MCF 10A (cell line): ENCODE measurements around the gene AMACR. TPM values are rescaled to one million over a fixed set of nuclear protein-coding genes. Genes with fewer than 3 reads are reported as not detected.
"Not testable (repeated sequence)": the region's sequence is repeated elsewhere in the genome, so short reads cannot be mapped to it uniquely, and the experiment has no call there.

ENCODE experiments used
- BruUV-seq: library from RNA; stranded (reverse); fragments of 400-500 nt; replicated peaks from 2 replicates; lab custom pipeline; 2021; lab: Mats Ljungman, UMichigan
- CTCF ChIA-PET: fragments of 300-600 bp; sonication (Branson Sonifier 250); formaldehyde crosslinking; extraction: SDS; loops from one replicate; lab custom pipeline; 2021; ENCODE audit warnings: antibody characterized with exemption, inconsistent platforms; lab: Yijun Ruan, JAX
- POLR2A ChIA-PET: fragments of 300-600, 350-650 bp; sonication (Branson Sonifier 250); formaldehyde crosslinking; extraction: SDS; loops from one replicate; lab custom pipeline; 2020; ENCODE audit warnings: antibody characterized with exemption, inconsistent platforms; lab: Yijun Ruan, JAX
- DNase-seq: peaks from one replicate; pipeline ENCODE4 v3.0.0-alpha.2; 2018; ENCODE audit not compliant: unreplicated experiment
- H3K27ac Mint-ChIP-seq: one replicate; pipeline ENCODE4 v1.8.0; 2022; ENCODE audit warnings: mild to moderate bottlenecking, low read depth, mixed read lengths; ENCODE audit not compliant: unreplicated experiment
- H3K27me3 Mint-ChIP-seq: one replicate; pipeline ENCODE4 v1.8.0; 2022; ENCODE audit warnings: mixed read lengths; ENCODE audit not compliant: insufficient read depth, unreplicated experiment
- H3K36me3 Mint-ChIP-seq: one replicate; pipeline ENCODE4 v1.8.0; 2022; ENCODE audit warnings: mild to moderate bottlenecking, moderate library complexity, mixed read lengths; ENCODE audit not compliant: insufficient read depth, unreplicated experiment
- H3K4me1 Mint-ChIP-seq: one replicate; pipeline ENCODE4 v1.8.0; 2022; ENCODE audit warnings: mixed read lengths; ENCODE audit not compliant: insufficient read depth, unreplicated experiment
- H3K4me3 Mint-ChIP-seq: one replicate; pipeline ENCODE4 v1.8.0; 2022; ENCODE audit warnings: mild to moderate bottlenecking, moderate library complexity, mixed read lengths; ENCODE audit not compliant: unreplicated experiment
- H3K9me3 Mint-ChIP-seq: one replicate; pipeline ENCODE4 v1.8.0; 2022; ENCODE audit warnings: mixed read lengths; ENCODE audit not compliant: unreplicated experiment
- intact Hi-C: fragments of 100-400 bp; cut with micrococcal nuclease; formaldehyde crosslinking; loops from 2 replicates; pipeline ENCODE4 v1.14.1; 2022
- total RNA-seq: library from RNA; stranded (reverse); gene quantifications from 2 replicates; pipeline ENCODE4 v1.2.3, GENCODE V29; 2022
- TF ChIP-seq, protein P1 (sequence below): fragments of 200-600 bp; IDR thresholded peaks from one replicate; pipeline ENCODE4 v1.8.0; 2022; ENCODE audit warnings: antibody characterized with exemption, mild to moderate bottlenecking; ENCODE audit not compliant: unreplicated experiment

The AMACR gene
- total RNA-seq, 1 experiment from 2014 or later = 7.9 TPM

DNA sequence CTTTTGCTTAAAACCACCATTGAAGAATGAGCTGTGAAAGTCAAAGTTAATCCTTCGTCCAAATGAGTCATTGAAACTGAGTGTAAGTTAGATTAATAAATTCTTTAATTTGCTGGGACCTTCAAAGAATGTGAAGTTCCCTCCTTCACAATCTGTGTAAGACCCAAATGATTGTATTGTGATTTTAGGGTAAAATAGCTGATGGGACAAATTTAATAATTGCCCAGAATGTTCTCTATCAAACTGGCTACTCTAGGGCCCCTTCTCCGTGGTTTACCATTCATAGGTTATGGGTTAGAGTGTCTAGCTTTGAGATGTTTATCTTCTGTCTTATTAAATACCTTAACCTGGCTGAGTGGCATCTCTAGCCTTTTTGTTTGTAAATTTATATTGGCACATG lies 23.3 kb upstream of the AMACR start:
- ChIA-PET CTCF (interaction anchor here (0.6 kb wide), 1 partner anchor 14 kb away, joined by 3 read pairs; no protein-coding TSS in a partner anchor), POLR2A (interaction anchor here (0.8 kb wide), 1 partner anchor 22 kb away, joined by 3 read pairs; no protein-coding TSS in a partner anchor)
- Mint-ChIP-seq H3K36me3 (peaks cover under 1% of the 10 kb centered on the region), H3K9me3 (no peaks in the 10 kb centered on the region), H3K4me1 (no peaks in the 10 kb centered on the region), H3K4me3 (no peak overlapping the region), H3K27me3 (no peaks in the 10 kb centered on the region), H3K27ac (no peak overlapping the region)
- TF ChIP-seq, protein P1, sequence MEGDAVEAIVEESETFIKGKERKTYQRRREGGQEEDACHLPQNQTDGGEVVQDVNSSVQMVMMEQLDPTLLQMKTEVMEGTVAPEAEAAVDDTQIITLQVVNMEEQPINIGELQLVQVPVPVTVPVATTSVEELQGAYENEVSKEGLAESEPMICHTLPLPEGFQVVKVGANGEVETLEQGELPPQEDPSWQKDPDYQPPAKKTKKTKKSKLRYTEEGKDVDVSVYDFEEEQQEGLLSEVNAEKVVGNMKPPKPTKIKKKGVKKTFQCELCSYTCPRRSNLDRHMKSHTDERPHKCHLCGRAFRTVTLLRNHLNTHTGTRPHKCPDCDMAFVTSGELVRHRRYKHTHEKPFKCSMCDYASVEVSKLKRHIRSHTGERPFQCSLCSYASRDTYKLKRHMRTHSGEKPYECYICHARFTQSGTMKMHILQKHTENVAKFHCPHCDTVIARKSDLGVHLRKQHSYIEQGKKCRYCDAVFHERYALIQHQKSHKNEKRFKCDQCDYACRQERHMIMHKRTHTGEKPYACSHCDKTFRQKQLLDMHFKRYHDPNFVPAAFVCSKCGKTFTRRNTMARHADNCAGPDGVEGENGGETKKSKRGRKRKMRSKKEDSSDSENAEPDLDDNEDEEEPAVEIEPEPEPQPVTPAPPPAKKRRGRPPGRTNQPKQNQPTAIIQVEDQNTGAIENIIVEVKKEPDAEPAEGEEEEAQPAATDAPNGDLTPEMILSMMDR = no peak
- intact Hi-C loops = no loop called here
- DNase-seq = no peak
- no TSS peak for BruUV-seq

DNA sequence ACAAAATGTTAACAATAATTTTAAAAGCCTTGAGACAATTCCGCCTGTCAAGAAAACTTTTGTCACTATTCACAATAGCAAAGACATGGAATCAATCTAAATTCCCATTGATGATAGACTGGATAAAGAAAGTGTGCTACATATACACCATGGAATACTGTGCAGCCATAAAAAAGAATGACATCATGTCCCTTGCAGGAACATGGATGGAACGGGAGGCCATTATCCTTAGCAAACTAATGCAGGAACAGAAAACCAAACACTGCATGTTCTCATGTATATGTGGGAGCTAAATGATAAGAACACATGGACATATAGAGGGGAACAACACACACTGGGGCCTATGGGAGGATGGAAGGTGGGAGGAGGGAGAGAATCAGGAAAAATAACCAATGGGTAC lies 22.7 kb upstream of the AMACR start:
- CTCF ChIA-PET = interaction anchor here (0.6 kb wide), 1 partner anchor 13 kb away, joined by 3 read pairs; no protein-coding TSS in a partner anchor
- DNase-seq, H3K27ac Mint-ChIP-seq, H3K4me3 Mint-ChIP-seq, intact Hi-C loops, H3K36me3 Mint-ChIP-seq, BruUV-seq, H3K4me1 Mint-ChIP-seq, POLR2A ChIA-PET, H3K27me3 Mint-ChIP-seq, H3K9me3 Mint-ChIP-seq: not testable (repeated sequence)

DNA sequence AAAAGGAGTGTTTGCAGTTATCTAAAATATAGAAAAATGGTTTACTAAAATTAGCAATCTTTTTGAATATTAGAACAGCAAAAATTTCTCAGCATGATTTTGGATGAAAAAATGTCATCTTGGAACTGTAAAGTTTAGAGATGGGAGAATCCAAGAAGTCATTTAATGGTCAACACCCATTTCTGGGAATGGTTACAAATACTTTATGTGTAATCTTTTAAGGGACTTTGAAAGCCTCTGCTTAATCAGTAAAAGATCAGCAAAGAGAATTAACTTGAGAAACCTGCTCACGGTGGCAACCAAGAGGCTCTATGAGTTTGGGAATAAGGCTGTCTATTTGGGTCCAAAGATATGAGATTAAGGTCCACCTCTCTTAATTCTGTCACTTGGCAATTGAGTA lies 22.2 kb upstream of the AMACR start:
- intact Hi-C loops = no loop called here
- no peak overlapping the region for H3K27ac Mint-ChIP-seq
- H3K4me1 Mint-ChIP-seq = no peaks in the 10 kb centered on the region
- H3K27me3 Mint-ChIP-seq = no peaks in the 10 kb centered on the region
- POLR2A ChIA-PET = no interaction called here
- H3K4me3 Mint-ChIP-seq = no peak overlapping the region
- TF ChIP-seq, protein P1 = no peak
- H3K36me3 Mint-ChIP-seq = peaks cover 4% of the 10 kb centered on the region
- no peak for DNase-seq
- CTCF ChIA-PET = no interaction called here
- H3K9me3 Mint-ChIP-seq = no peaks in the 10 kb centered on the region
- BruUV-seq = no TSS peak

DNA sequence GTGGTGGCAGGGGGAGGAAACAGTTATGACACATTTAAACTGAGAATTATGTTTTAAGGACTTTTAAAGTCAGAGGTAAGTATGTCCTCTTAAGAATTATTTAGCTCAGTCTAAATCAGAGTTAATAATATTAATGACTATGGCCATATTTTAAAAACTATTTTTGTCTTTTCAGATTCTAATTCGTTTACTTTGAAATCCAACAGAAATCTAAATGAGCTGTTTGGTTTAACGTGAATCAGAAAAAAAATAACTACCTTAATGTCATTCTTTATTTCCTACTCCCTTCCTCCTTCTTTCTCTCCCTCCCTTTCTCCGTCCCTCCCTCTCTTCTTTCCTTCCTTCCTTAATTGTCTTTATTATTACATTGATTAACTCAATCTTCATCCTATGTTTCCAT lies 20.5 kb upstream of the AMACR start:
- Mint-ChIP-seq H3K4me1 (no peaks in the 10 kb centered on the region), H3K9me3 (no peaks in the 10 kb centered on the region), H3K36me3 (peaks cover 4% of the 10 kb centered on the region), H3K27me3 (no peaks in the 10 kb centered on the region), H3K27ac (no peak overlapping the region), H3K4me3 (no peak overlapping the region)
- BruUV-seq = no TSS peak
- intact Hi-C loops = no loop called here
- TF ChIP-seq, protein P1 = no peak
- ChIA-PET POLR2A (no interaction called here), CTCF (no interaction called here)
- no peak for DNase-seq
